Measurements from ENCODE around the gene PRKAG3.
A peak's percentile ranks its signal among the peaks of the same experiment; 100 is the strongest.
"Not testable (repeated sequence)": the region's sequence is repeated elsewhere in the genome, so short reads cannot be mapped to it uniquely, and the experiment has no call there.

Gene PRKAG3

DNA sequence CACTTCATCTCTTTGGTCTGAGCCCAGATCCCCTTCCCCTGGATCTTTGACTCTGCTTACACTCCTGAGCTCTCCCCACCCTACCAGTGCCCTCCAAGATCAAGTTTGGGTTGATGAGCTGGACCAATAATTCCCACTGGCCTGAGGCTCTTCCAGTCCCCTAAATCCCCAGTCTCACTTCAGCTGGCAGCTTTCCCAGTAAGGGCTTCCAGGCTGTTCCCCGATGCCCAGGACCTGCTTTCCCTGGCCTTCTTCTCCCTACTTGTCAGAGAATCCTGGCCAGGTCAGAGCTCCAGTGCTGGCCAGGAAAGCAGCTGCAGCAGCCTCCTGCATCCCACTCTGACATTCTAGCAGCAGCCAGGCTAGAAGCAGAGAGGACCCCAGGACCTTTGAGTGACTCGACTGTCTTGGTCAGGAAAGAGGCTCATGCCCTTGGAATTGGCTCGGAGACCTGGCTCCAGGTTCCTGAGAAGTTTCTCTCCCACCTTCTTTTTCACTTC lies 31.5 kb upstream of the PRKAG3 start:
- DNase-seq (ENCODE audit: low spot score), result no peak

DNA sequence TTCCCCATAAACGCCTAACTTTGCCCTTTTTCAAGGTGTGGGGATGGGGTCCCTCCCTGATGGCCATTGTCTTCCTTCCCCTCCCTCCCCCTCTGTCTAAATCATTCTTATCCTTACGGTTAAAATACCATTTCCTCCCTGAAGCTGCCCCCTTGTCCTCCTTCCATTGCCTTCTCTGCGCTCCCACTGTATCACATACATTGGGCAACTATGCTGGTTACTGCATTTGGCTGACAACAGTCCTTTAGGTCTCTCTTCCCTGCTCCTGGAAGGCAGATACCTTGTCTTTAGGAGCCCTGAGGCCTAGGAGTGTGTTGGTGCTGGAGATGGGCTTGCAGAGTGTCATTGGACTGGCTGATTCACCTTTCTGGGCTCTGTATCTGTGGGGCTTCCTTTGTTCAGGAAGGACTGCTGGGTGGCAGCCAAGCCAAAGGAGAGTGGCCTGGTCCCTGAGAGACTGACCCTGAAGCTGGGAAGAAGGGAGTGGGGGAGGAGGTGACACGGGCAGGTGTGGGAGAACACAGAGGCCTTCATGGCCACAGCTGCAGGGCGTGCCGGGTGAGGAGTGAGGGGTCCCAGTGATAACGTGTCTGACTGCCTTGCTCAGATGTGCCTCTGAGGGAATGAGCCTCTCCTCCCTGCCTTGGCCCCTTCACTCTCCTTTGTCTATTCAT lies 30.2 kb upstream of the PRKAG3 start:
- no peak for DNase-seq (ENCODE audit: low spot score)

DNA sequence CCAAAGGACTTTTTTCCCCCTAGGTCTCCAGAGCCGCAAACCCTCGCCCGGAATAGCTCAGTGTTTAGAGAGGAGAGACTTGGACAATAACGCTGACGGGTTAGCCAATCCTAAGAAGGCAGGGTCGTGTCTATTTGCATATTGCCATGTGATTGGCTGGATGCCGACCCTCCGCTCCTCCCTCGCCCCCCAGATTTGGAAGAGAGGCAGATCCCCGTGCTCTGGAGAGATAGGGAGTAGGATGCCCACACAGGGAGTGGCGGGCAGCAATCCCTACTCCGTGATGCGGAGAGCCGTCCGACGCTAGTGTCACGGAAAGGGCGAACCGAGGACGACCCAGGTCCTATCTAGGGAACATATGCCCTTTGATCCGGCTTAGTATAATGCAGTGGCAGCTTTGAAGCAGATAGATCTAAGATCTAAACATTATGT lies 29.4 kb upstream of the PRKAG3 start:
- DNase-seq (ENCODE audit: low spot score), result peak; percentile 93

DNA sequence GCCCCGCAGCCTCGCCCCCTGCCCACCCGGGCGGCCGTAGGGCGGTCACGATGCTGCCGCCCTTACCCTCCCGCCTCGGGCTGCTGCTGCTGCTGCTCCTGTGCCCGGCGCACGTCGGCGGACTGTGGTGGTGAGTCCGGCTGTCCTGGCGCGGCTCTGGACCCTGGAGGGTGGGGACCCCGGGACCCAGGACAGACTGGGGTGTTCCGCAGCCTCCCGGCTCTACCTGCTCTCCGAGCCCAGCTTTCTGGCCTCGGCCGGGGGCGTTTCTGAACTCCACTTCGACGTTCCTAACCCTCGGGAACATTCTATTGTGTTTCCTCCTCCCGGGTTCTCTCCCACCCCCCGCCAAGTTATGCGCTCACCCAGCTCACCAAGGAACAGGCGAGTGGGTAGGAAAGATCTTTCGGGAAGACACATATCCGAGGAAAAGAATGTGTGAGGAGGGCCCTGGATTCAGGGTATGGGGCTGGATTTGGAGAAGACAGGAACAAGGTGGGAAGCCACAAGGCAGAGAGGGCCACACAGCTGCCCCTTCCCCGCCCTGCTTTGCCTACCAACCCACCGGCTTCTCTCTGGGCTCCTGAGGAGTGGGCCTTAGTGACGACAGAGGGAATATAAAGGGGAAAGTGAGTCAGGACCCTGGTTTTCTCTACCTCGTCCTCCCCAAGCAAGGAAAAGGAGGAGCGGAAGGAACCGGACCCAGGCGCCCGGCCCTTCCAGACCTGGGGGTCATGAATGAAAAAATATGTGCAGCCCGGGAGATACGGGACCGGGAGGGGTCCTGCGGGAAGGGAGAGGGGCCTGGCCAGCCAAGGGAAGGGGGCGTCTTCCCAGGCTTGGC lies 28.6 kb upstream of the PRKAG3 start:
- DNase-seq (ENCODE audit: low spot score), result no peak

DNA sequence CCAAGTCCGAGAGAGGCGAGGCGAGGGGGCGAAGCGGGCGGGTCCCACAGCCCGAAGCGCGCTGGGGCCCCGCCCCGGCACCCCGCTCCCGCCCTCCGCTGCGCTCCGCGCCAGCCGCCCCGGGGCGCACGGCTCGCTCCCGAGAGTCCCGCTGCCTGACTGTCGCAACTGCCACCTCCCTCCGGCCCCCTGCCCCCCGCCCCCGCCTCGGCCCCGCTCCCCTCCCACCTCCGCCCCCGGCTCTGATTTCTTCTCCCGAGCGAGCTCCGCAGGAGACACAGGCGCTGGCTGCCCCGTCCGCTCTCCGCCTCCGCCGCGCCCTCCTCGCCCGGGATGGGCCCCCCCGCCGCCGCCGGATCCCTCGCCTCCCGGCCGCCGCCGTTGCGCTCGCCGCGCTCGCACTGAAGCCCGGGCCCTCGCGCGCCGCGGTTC lies 28.0 kb upstream of the PRKAG3 start, which contains the start of gene WNT6:
Gene WNT6 (plus strand): TSS at position 250 of the 432 bp plus-strand sequence. CDS start 233 bp downstream, outside the sequence.
- no peak for DNase-seq (ENCODE audit: low spot score)

DNA sequence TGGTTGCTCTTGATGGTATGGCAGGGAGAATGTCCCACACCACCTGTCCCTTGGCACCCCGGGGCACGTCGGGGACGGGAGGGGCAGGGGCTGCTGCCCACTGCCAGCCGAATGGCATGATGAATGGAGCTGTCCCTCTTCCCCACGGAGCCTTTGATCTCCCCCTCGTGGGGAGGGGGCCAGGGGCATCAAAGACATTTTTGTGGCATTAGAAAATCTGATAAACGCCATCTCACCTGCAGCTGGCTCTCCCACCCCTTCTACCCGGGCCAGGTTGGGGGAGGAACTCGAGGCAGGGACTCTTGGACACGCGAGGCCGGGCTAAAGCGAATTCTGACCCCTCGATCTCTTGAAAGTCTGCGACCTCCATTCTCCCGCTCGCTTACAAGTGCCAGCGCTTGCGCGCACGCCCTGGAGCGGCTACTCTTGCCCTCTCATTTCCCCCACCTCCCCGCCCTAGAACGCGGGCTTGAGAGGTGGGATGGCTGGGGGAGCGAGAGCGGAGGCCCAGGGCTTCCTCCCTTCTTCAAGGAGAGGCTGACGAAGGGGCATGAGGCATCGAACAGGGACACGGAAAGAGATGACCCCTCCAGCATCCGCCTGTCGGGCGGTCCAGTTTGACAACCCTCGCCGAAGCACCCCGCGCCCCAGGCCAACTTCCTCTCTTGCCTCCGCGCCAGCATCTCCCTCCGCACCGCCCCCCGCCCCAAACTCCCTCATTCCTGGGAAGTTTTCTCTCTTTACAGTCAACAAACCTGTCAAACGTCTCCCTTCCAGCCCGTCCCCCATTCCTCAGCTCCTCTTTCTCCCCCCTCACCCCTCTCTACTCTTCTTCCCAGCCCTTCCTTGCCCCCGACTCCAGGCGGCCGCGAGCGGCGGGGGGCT lies 27.3 kb upstream of the PRKAG3 start:
- no peak for DNase-seq (ENCODE audit: low spot score)

DNA sequence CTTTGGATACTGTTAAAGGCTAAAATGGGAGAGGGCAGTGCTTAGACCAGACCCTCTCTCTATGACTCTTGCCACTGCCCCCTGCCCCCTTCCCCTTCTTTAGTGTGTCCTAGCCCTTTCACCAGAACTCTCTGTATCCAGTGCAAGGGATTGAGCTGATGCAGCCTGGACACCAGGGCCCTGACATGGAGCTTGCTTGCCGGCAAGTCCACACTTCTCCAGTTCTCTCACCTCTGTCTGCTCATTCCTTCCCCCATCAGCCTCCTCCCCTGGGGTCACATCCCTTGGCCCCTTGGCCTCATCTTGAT lies 26.5 kb upstream of the PRKAG3 start:
- no peak for DNase-seq (ENCODE audit: low spot score)

DNA sequence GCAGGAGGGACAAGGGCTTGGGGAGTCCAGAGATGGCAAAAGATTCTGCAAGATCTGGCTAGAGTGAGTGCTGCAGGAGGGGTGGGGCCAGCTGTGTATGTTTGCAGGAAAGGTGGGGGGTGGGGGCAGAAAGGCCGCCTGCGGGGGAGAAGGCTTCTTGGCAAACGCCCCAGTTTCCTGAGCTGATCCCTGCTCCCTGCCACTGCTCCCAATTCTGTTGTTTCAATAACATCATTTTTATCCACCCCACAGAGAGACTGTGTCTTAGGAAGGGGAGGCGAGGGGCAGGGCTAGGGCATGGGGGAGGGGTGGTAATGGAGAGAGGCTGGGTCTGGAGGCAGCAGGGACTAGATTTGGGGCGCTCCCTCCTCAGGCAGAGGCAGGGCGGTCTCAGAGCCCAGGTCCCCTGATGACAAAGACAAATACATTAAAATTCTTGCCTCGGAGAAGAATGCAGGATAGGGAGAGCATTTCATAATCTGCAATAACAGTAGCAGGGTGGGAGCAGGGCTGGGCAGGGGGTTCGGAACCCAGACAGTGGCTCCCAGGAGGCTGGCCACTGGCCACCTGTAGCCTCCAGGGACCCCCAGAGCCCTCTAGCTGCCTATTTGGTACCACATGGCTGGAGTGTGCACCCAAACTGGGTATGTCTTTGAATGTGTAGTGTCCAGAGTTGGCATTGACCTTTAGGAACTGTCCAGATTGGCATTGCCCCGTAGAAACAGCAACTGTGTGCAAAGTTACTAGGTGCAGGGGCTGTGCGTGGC lies 26.0 kb upstream of the PRKAG3 start:
- DNase-seq (ENCODE audit: low spot score), result no peak

DNA sequence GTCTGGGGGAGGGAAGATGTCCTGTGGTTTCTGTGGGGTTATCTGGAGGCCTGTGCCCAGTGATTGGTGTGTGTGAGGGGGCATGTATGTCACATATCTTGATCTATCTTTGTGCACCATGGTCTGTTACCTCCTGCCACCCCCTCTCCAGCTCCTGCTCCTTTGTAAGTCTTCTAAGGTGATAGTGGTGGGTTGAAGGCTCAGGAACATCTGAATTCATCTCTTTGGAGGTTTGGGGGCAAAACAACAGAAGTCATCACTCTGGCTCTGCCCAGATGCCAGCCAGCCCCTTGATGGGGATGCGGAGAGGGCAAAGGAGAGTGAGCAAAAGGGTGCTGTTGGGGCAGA lies 25.3 kb upstream of the PRKAG3 start:
- DNase-seq (ENCODE audit: low spot score), result no peak

DNA sequence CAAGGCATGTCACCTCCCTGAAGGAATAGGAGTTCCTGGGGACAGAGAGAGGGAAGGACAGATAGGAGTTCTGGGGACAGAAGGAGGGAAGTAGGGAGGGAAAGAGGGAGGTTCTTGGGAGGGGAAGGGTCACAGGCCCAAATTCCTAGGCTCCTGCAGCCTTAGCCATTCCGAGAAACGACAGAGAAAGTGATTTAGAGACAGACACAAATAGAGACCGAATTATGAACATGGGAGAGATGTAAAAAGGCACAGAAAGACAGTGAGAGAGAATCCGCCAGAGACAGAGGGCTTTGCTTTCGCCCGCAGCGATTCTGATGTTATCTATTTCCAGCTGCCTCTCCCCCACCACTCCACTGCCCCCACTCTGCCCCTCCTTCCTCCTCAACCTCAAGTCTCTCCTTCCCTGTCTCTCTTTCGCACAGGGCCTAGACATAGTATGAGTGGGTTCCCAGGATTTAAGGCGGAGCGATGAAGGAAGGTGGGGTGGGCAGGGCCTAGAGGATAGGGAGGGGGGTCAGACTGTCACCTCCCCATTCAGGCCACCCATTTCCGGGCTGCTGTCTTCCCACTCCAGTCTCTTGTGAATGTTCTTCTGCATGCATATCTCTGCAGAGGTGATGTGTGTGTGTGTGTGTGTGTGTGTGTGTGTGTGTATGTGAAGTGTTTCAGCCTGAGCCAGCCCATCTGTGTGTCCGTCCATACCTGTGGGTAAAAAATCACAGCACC lies 24.7 kb upstream of the PRKAG3 start:
- DNase-seq (ENCODE audit: low spot score), result no peak

DNA sequence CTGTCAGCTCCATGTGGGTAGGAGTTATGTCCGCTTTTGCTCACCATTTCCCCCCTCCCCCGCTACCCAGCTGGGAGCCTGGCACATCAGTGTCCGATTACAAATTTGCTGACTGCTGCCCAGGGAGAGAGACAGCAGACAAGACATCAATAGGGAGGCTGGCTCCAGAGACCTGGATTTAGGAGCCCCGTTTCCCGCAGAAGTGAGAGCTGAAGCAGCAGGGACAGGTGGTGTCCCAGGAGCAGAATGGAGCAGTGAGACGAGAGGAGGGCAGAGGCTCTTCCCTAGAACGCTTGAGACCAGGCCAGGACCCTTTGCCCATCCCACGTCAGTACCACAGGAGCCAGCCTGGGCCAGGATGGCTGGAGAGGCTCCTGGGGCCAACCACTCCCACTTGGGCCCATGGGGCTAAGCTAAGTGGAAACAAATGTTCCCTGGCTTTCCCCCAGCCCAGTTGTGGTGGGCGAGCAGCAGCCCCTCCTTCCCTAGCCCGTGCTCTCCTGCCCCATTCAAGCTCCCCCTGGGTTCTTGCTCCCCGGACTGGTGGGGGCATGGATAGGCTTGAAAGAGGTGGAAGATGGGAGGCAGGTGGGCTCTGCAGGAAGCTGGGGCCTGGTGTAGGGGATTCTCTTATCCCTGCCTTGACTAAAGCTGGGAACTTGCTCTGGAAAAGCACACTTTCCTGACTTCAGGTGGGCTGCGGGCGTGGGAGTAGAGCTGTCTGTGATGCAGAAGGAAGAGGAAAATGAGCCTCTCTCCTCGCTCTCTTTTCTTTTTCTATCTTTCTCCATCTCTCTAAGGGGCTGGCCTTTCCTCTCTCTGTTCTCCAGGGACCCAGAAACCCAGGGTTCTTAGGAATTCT lies 23.9 kb upstream of the PRKAG3 start:
- DNase-seq (ENCODE audit: low spot score), result no peak

DNA sequence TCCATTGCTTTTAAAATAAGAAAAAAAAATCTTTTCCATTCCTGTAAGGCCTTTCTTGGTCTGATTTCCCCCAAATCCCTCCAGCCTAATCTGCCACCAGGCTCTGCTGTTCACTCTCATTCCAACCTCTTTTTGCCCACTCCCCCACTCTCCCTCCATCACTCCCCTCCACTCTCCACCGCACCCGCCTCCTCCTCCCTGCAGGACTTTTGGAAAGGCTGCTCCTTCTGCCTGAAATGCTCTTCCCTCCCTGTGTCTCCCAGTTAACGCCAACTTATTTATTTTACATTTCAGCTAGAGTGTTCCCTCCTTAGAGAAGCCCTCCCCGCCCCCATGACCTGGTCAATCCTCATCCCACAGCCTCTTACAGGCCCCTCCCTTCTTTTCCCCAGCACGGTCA lies 23.3 kb upstream of the PRKAG3 start:
- no peak for DNase-seq (ENCODE audit: low spot score)

DNA sequence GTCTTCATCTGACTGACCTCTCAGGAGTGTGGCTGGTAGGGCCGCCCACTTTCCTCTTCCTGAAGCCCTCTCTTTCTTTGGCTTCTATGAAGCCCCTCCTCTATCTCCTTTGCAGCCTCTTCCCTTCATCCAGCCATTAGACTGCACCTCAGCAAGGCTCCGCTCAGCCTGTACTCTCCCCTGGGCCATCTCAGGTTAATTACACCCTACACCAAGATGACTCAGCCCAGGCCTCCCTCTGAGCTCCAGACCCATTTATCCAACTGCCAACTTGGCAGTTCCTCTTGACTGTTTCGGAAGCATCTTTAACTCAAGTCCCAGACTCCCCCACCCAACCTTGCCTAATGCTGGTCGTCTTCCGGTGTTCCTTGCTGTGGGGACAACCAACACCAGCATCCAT lies 22.2 kb upstream of the PRKAG3 start:
- DNase-seq (ENCODE audit: low spot score), result no peak

DNA sequence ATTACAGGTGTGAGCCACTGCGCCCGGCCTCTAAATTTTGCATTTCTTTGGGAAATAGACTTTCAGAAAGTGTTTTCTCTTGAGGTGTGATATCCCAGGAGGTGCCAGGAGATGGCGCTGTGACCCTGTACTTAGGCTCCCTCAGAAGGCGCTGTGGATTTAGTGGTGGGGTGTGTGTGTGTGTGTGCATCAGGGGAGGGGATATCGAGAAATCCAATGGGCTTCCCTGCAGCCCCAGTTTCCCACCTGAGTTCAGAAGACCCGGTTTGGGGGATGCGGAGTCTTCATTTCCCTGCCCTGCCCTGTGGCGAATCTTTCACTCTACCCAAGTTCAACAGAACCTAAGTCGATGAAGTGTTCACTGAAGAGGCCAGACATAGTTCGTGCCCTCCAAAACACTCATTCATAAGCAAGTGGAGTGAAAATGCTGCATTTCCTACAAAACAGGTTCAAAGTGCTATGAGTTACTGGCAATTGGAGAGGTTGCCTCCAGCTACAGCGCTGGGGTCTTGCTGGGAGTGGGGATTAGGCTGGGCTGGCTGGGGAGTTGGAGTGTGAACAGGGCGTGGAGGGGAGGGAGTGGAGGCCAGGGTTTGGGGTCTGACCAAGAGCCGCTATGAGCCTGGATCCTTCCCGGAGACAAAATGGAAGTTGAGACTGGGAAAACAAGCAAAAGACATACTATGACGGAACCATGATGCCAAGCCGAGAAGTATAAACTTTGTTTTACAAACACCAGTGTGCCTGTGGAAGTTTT lies 21.5 kb upstream of the PRKAG3 start:
- peak; percentile 67 for DNase-seq (ENCODE audit: low spot score)

DNA sequence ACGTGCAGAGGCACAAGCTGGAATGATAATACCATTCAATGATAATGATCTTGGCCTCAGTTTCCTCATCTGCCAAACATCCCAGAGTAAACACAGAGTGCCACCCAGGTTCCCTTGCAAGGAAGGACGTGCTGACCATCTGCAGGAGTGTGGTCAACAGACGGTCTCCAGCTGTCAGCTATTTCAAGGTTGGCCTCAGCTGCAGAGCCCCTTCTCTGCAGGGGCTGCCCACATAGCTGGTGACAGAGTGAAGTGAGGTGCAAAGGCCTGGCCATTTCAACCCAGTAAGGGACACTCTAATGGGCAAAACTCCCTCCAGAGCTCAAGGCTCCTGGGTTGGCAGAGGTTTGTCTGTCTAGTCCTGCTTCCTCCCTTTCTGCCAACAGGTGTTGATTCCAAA lies 19.7 kb upstream of the PRKAG3 start:
- no peak for DNase-seq (ENCODE audit: low spot score)

DNA sequence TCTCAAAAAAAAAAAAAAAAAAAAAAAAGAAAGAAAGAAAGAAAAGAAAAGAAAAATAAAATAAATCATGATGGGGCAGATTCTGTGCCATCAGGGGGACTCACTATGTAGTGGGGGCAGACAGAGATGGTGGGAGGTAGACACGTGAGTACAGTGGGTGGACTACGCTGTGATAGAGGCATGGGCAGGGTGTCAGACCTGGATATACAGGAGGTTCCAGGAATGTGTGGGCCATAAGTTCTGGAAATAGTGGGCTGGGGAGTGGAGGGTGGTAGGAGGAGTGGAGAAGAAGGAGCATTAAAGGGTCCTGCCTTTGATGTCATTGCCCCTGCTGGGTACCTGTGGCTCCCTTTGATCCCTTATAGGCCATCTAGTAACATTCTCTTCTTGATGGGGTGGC lies 19.2 kb upstream of the PRKAG3 start:
- DNase-seq (ENCODE audit: low spot score), result no peak

DNA sequence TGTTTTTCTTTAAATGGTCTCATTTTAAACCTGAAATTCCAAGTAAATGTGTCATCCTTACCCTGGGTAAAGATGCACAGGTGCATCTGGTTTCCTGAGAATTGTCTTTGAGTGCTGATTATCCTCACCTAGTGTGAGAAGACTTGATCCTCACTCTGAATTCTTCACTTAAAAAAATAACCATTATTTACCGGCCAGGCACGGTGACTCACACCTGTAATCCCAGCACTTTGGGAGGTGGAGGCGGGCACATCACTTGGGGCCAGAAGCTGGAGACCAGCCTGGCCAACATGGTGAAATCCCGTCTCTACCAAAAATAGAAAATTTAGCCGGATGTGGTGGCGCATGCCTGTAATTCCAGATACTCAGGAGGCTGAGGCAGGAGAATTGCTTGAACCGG lies 18.1 kb upstream of the PRKAG3 start:
- DNase-seq (ENCODE audit: low spot score), result no peak

DNA sequence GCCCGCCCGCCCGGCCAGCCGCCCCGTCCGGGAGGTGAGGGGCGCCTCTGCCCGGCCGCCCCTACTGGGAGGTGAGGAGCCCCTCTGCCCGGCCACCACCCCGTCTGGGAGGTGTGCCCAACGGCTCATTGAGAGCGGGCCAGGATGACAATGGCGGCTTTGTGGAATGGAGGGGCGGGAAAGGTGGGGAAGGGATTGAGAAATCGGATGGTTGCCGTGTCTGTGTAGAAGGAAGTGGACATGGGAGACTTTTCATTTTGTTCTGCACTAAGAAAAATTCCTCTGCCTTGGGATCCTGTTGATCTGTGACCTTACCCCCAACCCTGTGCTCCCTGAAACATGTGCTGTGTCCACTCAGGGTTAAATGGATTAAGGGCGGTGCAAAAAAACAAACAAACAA lies 15.4 kb upstream of the PRKAG3 start:
- DNase-seq (ENCODE audit: low spot score), result not testable (repeated sequence)

DNA sequence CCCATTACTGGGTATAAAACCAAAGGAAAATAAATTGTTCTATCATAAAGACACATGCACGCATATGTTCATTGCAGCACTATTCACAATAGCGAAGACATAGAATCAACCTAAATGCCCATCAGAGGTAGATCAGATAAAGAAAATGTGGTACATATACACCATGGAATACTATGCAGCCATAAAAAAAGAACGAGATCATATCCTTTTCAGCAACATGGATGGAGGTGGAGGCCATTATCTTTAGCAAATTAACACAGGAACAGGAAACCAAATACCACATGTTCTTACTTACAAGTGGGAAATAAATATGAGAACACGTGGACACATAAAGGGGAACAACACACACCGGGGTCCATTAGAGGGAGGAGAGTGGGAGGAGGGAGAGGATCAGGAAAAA lies 12.7 kb upstream of the PRKAG3 start:
- DNase-seq (ENCODE audit: low spot score), result not testable (repeated sequence)

All from iPS-NIHi11 (cell line).